Measurements from ENCODE around the gene KCNH4. TPM values are rescaled to one million over a fixed set of nuclear protein-coding genes. Genes with fewer than 3 reads are reported as not detected.
"Not testable (repeated sequence)": the region's sequence is repeated elsewhere in the genome, so short reads cannot be mapped to it uniquely, and the experiment has no call there.

The KCNH4 gene
- total RNA-seq, 1 experiment from 2014 or later = not detected

DNA sequence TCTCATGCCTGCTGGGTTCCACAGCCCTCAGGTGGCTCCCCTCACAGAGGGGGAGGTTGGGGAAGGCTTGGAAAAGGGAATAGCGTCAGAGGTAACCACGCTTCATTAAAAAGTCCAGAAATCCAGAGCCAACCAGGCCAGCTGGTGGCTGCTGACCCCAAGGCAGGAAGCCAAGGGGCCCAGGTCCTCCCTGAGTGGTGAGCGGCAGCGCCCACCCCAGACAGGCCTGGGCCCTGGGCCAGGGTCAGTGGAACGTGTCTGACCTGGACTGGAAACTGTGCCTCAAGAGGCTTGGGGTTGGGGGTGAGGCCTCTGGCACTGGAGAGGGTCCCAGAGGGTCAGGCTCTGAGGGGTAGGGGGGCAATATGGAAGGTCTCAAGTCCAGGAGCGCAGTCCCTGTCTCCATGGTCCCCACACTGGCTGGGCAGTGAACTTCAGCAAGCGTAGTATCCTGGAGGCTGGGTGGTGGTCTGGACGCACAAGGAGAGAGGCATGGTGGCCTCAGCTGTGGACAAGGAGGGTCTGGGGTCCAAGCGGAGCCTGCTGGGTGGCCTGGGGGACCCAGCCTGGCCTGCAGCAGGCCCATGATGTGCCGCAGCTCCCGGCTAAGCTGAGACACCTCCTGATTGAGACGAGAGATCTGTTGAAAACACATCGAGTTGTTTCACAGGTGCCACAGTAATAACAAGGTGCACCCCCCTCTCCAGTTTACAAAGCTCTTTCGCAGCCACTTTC is 21.0 kb downstream of the KCNH4 start:
- in situ Hi-C loops (cut with HindIII; ENCODE audit: low pct_unique_long_range_greater_than_20kb, low sequenced_read_pairs) = no loop called here

DNA sequence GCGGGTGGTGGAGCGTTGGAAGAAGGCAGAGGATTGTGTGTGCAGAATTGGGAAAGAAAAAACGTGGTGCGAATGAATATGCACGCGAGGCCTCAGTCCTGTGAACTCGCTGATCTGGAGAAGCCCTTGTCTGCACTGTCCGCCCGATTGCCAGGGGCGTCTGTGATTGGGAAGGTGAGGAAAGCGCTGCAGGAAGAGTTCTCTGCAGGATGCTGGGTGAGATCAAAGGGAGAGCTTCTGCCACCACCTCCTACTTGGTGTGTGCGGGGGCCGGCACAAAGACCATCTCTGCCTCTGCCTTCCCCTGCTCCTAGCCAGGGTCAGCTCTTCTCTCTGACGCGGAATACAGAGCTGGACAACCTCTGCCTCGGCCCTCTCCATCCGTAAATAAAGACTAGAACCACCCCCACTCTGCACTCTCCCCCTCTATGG is 25.3 kb downstream of the KCNH4 start:
- in situ Hi-C loops (cut with HindIII; ENCODE audit: low pct_unique_long_range_greater_than_20kb, low sequenced_read_pairs) = no loop called here
- DNase-seq (ENCODE audit: low read depth) = no peak

More for the DNA sequence above, 21.0 kb downstream of the KCNH4 start:
- DNase-seq (ENCODE audit: low read depth) = no peak

DNA sequence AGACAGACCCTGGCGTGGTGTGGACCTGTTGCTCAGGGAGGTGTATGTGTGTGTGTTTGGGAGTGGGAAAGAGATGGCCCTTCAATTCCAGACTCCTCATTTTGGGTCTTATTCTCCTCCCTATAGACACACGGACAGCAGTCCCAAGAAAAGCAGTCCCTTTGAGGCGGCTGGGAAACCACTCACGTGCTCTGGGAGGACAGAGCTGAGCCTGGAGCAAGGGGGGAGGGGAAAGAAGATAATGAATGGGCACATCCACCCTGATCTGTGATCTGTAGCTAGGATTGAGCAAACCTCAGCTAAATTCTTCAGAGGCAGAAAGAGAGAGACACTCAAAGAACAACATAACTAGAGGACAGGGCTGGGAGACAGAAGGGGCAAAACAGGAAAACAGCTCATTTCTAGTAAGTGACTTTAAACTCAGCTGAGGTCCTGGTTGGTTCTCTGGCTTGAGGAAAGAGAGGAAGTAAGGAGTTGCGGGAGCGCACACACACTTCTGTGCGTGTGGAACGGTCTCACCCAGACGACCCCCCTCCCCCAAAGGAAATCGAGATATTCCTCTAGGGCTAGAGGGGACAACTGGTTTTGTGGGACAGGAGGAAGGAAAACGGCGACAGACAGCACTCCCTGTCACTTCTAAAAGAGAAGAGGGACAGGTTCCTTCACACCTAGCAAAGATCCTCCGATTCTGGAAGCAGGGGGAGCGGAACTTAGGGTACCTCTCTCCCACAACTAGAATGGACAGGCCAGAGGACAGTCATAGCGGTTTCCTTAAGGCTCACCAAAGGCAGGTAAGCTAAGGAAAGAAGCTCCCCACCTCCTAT is 26.8 kb downstream of the KCNH4 start:
- in situ Hi-C loops (cut with HindIII; ENCODE audit: low pct_unique_long_range_greater_than_20kb, low sequenced_read_pairs) = no loop called here
- DNase-seq (ENCODE audit: low read depth) = peak; percentile 14

DNA sequence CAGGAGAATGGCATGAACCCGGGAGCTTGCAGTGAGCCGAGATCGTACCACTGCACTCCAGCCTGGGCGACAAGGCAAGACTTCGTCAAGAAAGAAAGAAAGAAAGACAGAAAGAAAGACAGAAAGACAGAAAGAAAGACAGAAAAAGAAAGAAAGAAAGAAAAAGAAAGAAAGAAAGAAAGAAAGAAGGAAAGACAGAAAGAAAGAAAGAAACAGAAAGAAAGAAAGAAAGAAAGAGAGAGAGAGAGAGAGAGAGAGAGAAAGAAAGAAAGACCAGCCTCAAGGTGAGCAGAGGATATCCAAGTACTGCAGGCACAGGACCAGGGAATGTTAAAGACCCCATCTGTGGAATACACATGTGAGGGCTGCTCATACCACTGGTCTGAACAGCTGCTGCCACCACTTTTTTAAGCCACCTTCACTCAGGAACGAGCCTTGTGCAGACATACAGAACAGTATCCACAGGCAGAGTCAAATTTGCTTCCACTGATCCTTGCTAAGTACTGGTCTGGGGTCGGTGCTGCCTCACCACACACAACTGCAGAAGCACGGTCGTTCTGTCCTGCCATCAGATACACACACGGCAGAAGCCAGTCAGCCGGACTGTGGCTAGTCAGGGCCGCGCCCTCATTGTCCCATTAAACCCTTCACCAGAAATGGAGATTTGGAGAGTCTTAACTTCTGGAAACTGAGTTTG is 33.9 kb downstream of the KCNH4 start:
- no peak for DNase-seq (ENCODE audit: low read depth)
- in situ Hi-C loops (cut with HindIII; ENCODE audit: low pct_unique_long_range_greater_than_20kb, low sequenced_read_pairs) = no loop called here

DNA sequence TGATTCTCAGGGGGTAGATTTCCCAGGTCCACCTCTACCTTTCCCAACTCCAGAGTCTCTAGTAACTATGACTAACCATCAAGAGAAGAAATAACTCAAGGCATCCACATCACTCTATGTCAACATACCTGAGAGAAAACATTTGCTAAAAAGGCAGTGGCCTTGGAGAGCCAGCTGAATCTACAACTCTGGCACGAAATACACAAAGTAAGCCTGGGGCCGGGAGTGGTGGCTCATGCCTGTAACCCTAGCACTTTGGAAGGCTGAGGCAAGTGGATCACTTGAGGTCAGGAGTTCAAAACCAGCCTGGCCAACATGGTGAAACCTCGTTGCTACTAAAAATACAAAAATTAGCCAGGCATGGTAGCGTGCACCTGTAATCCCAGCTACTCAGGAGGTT is 37.8 kb downstream of the KCNH4 start:
- DNase-seq (ENCODE audit: low read depth); in situ Hi-C loops (cut with HindIII; ENCODE audit: low pct_unique_long_range_greater_than_20kb, low sequenced_read_pairs): not testable (repeated sequence)

DNA sequence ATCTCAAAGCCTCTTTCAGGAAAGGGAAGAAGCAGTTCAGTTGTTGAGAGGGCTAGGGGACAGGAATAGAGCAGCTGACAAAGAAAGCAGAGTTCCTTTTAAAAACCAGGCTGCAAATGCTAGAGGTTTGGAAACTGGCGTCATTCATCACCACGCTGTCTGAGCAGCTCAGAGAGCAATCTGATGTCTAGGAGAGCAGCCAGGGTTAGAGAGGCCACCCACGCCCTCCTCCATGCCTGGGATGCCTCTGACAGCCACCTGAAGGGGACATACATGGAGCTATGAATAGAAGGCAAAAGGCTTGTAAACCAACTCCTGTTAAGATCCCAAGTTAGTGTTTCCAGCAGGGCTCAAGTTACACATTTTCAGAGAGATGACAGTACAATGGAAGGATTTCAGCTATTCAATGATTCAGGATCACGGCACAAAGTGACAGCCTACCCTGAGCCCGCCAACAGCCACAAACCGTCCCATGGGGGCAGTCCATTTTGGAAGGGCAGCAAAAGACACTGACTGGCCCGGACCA is 38.5 kb downstream of the KCNH4 start:
- DNase-seq (ENCODE audit: low read depth) = no peak

DNA sequence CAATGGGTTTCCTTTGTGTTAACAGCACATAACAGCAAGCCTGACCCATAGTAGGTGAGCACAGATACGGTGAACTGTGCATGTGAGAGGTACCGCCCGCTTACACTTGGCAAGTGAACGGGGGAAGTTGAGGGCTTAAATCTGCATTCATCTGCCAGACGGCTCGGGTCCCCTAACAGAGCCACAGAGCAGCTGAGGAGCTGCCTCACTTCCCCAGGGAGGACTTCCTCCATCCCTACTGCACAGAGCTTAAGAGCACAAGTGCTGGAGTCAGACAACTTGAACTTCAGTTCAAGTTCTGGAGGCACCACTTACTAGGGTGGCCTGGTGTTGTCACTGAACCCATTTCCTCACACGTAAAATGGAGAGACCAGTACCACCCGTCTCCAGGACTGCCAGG is 39.6 kb downstream of the KCNH4 start:
- in situ Hi-C loops (cut with HindIII; ENCODE audit: low pct_unique_long_range_greater_than_20kb, low sequenced_read_pairs) = no loop called here
- DNase-seq (ENCODE audit: low read depth) = no peak

More for the DNA sequence above, 38.5 kb downstream of the KCNH4 start:
- in situ Hi-C loops (cut with HindIII; ENCODE audit: low pct_unique_long_range_greater_than_20kb, low sequenced_read_pairs) = no loop called here

DNA sequence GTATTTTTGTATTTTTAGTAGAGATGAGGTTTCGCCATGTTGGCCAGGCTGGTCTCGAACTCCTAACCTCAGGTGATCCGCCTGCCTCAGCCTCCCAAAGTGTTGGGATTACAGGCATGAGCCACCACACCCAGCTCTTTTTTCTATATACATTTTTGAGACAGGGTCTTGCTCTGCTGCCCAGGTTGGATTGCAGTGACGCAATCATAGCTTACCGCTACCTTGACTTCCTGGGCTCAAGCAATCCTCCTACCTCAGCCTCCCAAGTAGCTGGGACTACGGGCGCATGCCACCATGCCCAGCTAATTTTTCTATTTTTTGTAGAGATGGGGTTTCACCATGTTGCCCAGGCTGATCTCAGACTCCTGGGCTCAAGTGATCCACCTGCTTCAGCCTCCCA is 40.3 kb downstream of the KCNH4 start:
- DNase-seq (ENCODE audit: low read depth); in situ Hi-C loops (cut with HindIII; ENCODE audit: low pct_unique_long_range_greater_than_20kb, low sequenced_read_pairs): not testable (repeated sequence)

DNA sequence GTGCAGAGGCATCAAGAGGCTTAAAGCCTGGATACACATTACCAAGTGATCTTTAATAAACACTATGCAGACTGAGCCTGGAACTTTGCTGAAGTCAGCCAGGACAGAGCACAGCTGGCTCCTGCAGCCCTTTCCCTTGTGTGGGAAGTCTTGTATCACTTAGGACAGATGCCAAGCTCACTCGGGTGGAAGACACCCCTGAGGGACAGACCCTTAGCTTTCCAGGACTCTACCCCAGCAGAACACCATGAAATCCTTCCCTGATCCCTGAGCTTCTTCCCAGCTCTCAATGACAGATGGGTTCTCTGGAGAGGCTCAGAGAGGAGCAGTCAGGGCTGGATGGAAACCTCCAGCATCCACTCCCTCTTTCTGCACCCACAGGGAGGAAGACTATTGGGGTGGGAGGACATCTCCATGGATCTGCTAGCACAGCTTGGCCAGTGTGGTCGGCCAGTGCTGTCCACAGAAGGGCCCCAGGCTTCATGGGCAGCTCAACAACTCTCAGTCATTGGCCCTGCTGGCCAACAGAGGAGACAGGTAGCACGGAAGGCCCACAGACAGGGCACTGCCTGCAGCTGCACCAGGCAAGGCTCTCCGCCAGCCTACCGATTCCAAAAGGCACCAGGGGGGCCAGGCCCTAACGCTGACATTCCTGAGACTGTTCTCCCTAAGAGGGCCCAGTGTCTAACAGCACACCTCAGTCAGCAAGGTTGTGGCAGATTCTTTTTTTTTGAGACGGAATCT is 42.0 kb downstream of the KCNH4 start:
- DNase-seq (ENCODE audit: low read depth) = no peak
- in situ Hi-C loops (cut with HindIII; ENCODE audit: low pct_unique_long_range_greater_than_20kb, low sequenced_read_pairs) = no loop called here

DNA sequence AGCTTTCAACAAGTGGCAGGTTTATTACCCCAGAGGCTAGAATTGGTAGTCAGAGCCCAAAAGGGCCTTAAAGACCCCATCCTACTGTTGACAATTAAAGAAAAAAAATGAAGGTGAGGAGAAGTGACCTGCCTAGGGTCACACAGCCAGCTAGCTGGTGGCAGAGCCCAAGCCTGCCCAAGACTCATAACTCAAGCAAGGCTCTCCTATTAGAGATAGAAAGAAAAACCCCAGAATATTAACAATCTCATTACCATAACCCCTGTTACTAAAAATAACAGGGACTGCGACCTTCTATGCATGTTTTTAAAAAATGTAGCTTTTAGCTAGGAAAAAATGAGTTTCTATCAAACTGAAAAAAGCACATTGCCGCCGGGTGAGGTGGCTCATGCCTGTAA is 44.3 kb downstream of the KCNH4 start:
- no peak for DNase-seq (ENCODE audit: low read depth)
- in situ Hi-C loops (cut with HindIII; ENCODE audit: low pct_unique_long_range_greater_than_20kb, low sequenced_read_pairs) = no loop called here

DNA sequence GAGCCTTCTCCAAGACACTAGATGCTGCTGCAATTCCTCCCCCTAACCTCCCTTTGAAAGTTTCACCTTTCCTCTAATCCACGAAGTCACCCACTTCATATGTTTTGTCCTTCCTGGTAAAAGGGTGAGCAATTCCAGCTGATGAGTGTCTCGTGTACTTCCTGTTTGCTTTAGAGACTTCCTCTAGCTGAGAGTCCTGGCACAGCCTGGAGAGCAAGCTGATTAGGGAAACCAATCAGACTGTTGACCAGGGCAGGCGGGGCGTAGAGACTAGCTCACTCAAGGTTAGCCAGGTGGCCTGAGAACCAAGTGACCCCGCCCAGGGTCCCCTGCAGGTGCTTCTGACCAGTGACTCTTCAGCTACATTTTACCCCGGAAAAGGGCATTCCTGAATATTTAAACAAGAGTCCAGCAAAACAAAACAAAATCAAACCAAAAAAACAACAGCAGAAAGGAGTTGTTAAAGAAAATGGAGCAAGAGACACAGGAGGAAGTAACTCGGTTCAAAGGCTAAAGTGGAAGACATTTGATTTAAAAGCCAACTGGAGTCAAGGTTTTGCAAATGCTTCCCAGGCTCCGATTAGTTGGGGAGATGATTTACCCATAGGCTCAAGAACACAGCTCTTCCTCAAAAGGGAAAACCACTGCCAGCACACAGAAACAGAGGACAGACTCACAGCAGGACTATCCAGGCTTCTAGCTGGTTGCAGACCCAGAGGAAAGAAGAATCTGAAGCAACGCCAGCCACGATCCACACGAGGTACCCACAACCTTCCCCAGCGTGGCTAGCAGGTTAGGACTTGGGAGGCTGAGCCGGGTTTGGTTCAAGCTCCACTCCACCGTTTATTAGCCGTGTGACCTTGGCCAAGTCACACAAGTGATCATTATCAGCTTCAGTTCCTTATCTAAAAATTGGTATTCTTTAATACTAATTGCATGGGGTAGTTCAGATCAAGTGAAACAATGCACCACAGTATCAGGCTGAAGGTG is 45.0 kb downstream of the KCNH4 start:
- in situ Hi-C loops (cut with HindIII; ENCODE audit: low pct_unique_long_range_greater_than_20kb, low sequenced_read_pairs) = no loop called here
- peak; percentile 54 for DNase-seq (ENCODE audit: low read depth)

DNA sequence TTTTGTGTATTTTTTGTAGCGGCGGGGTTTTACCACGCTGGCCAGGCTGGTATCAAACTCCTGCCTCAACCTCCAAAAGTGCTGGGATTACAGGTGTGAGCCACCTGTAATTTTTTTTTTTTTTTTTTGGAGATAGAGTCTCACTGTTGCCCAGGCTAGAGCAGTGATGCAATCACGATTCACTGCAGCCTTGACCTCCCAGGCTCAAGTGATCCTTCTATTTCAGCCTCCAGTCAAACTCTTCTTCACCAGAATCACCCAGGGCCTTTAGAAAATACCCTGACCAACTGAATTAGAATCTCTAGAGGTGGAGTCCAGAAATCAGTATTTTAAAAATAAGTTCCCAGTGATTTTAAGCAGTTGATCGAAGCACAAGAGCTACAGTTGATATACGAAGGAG is 45.8 kb downstream of the KCNH4 start:
- no peak for DNase-seq (ENCODE audit: low read depth)
- in situ Hi-C loops (cut with HindIII; ENCODE audit: low pct_unique_long_range_greater_than_20kb, low sequenced_read_pairs) = no loop called here

DNA sequence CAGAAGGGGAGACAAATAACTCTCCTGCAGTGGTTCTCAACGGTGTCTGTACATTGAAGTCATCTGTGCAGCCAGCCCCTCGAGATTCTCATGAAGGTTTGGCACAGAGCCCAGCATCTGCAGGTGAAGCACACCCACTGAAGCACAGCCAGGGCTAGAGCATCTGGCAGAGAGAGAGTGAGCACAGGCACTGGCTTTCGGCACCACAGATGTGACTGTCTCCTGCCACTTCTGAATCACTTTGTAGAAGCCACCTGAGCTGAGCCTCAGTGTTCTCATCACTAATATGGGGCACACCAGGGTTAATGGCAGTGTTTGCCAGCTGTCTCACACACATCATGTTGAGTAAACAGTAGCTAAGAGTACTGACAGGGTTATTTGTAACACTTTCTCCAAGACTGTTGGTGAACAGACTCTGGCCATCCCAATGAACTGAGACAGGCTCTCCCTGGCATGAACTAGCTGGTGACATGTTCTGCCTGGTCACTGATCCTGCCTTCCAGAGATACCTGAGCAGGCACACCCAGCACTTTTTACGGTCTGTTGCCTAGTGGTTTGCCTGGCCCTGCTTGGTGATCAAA is 47.4 kb downstream of the KCNH4 start:
- DNase-seq (ENCODE audit: low read depth) = peak; percentile 34
- in situ Hi-C loops (cut with HindIII; ENCODE audit: low pct_unique_long_range_greater_than_20kb, low sequenced_read_pairs) = no loop called here

DNA sequence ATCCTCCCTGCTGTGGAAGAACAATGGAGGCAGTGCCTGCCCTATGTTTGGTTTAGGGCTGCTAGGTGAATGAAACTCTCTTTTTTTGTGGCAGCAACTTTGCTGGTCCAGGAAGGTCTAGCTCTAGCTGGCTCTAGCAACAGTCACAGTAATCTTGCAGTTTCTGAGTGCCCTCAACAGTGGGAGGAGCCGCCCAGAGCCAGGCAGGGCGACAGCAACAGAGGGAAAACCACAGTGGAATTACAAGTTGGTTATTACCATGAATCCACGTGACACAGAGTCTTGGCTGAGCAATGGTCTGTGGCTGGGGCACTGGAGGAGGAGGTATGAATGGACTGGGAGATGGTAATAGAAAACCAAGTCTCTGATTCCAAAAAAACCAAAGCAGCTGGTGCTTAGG is 48.0 kb downstream of the KCNH4 start:
- in situ Hi-C loops (cut with HindIII; ENCODE audit: low pct_unique_long_range_greater_than_20kb, low sequenced_read_pairs) = no loop called here
- peak; percentile 86 for DNase-seq (ENCODE audit: low read depth)

DNA sequence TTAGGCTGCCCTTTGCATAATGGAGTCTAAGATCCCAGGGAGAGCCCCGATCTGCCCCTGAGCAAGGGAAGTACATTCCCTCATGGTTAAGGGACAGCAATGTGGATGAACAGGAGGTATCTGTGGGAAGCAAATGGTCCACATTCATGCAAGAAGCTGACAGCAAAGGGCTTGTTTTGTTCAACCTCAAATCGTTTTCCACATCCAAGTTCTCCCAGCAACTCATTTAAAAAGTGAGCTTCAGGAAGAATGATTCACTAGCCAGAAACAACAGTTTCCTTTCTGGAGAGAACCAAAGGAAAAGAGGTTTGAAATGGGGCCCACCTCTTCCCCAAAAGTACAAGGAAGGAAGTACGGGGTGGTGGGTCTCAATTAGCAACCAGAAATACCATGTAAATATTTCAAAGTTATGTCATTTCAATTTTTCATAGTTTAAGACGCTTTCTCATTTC is 48.9 kb downstream of the KCNH4 start:
- in situ Hi-C loops (cut with HindIII; ENCODE audit: low pct_unique_long_range_greater_than_20kb, low sequenced_read_pairs) = no loop called here

DNA sequence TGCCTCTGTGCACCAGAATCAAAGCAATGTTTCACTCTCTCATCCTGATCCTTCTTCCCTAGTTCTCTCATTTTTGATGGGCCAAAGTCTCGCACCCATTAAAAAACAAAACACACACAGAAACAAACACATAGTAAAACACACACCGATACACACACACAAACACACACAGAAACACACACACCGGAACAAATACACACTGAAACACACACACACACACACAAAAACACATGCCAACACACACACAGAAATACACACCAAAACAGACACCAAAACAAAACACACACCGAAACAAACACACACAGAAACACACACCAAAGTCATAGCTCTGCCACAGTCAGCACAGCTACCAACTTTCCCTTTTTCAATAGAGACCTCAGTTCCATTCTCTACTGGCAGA is 49.7 kb downstream of the KCNH4 start:
- in situ Hi-C loops (cut with HindIII; ENCODE audit: low pct_unique_long_range_greater_than_20kb, low sequenced_read_pairs) = no loop called here
- DNase-seq (ENCODE audit: low read depth) = no peak

More for the DNA sequence above, 48.9 kb downstream of the KCNH4 start:
- no peak for DNase-seq (ENCODE audit: low read depth)
